K562 (cell line): ENCODE results near the gene MATN1. TPM values are rescaled to one million over a fixed set of nuclear protein-coding genes. Genes with fewer than 3 reads are reported as not detected.

ENCODE experiments used
- ARNT ChIP-seq, 2 experiments: fragments of 450-650 bp; IDR thresholded peaks; 2 replicates each; pipeline ENCODE4 v1.6.1; 2016; ENCODE audit warnings: mild to moderate bottlenecking in 1 of 2
- EWSR1 ChIP-seq: fragments of 450-650 bp; IDR thresholded peaks from 2 replicates; pipeline ENCODE4 v1.6.1; 2018; ENCODE audit warnings: borderline replicate concordance, mild to moderate bottlenecking, low read depth, moderate library complexity; ENCODE audit not compliant: partially characterized antibody
- FOXJ3 ChIP-seq: sonication (generic); formaldehyde crosslinking; IDR thresholded peaks from 2 replicates; pipeline ENCODE4 v1.4.0; 2020; ENCODE audit warnings: mild to moderate bottlenecking, missing genetic modification reagents
- HDAC8 ChIP-seq: fragments of 450-650 bp; IDR thresholded peaks from 2 replicates; pipeline ENCODE4 v1.6.1; 2016; ENCODE audit warnings: mild to moderate bottlenecking, missing genetic modification characterization, moderate library complexity, missing compliant biosample characterization
- JUN ChIP-seq, 2 experiments: sonication (generic) in 1 of 2; formaldehyde crosslinking in 1 of 2; IDR thresholded peaks; 2 replicates each; pipeline versions ENCODE4 v1.6.1 to v1.8.0; 2012 to 2022; ENCODE audit warnings: borderline replicate concordance in 2 of 2, mild to moderate bottlenecking in 2 of 2, improper control_type of control experiment in 1 of 2, low read depth in 1 of 2, low read length in 1 of 2, missing genetic modification reagents in 1 of 2
- PPARD ChIP-seq: fragments of 250-450 bp; sonication (Bioruptor Pico); IDR thresholded peaks from 2 replicates; pipeline ENCODE4 v1.8.0; 2022; ENCODE audit warnings: inconsistent platforms, mild to moderate bottlenecking, moderate library complexity
- RAD21 ChIP-seq, 2 experiments: fragments of 250-450 bp in 1 of 2; fragments of 450-650 bp in 1 of 2; sonication (Bioruptor Pico) in 1 of 2; formaldehyde crosslinking in 1 of 2; IDR thresholded peaks in 1 of 2; conservative IDR thresholded peaks in 1 of 2; 2 replicates each; pipeline versions ENCODE4 v1.4.0 to v1.8.0; 2020 to 2022; ENCODE audit warnings: mild to moderate bottlenecking in 2 of 2, moderate library complexity in 1 of 2
- RBM34 ChIP-seq: fragments of 200-400 bp; formaldehyde crosslinking; IDR thresholded peaks from 2 replicates; pipeline ENCODE4 v1.6.1; 2018; ENCODE audit warnings: low read length, borderline replicate concordance; ENCODE audit not compliant: insufficient read depth
- RHOXF2B ChIP-seq: fragments of 250-450 bp; sonication (Bioruptor Pico); conservative IDR thresholded peaks from 2 replicates; pipeline ENCODE4 v1.5.1; 2021
- polyA plus RNA-seq, 8 experiments: library from polyadenylated mRNA; depleted of rRNA in 4 of 8; stranded (reverse) in 5 of 8; unstranded in 3 of 8; fragments of >200 nt; fragmentation: Nextera tagmentation in 2 of 8; fragmentation: Illumina TruSeq in 1 of 8; extraction: Ambion mirVana in 2 of 8; extraction: Trizol in 1 of 8; gene quantifications; 2 replicates each; pipeline versions ENCODE4 v1.2.1 to v1.2.3, GENCODE V29; 2011 to 2014; ENCODE audit warnings: inconsistent platforms in 1 of 8, missing spikeins in 1 of 8
- total RNA-seq, 7 experiments: library from RNA; depleted of rRNA in 6 of 7; stranded (reverse); fragments of >200 nt in 6 of 7; fragmentation: Illumina TruSeq in 2 of 7; extraction: Trizol in 2 of 7; gene quantifications; 2 replicates each; pipeline versions ENCODE4 v1.2.1 to v1.2.3, GENCODE V29; 2011 to 2021; ENCODE audit warnings: low replicate concordance in 1 of 7
- TF ChIP-seq, protein P1 (sequence below): fragments of 250-450 bp; sonication (Bioruptor Pico); IDR thresholded peaks from 2 replicates; pipeline ENCODE4 v1.8.0; 2022; ENCODE audit warnings: moderate library complexity, mild to moderate bottlenecking, inconsistent platforms
- TF ChIP-seq, protein P2 (sequence below): fragments of 250-450 bp; sonication (Bioruptor Pico); IDR thresholded peaks from 2 replicates; pipeline ENCODE4 v1.4.0; 2020; ENCODE audit warnings: borderline replicate concordance
- TF ChIP-seq, protein P3 (sequence below): IDR thresholded peaks from 3 replicates; pipeline ENCODE4 v1.6.1; 2011; ENCODE audit warnings: borderline replicate concordance, mild to moderate bottlenecking, moderate library complexity; ENCODE audit not compliant: insufficient read length; ENCODE audit errors: extremely low read depth
- TF ChIP-seq, protein P4 (sequence below): fragments of 200-400 bp; formaldehyde crosslinking; IDR thresholded peaks from 2 replicates; pipeline ENCODE4 v1.6.1; 2017; ENCODE audit warnings: mild to moderate bottlenecking, low read depth, low read length, moderate library complexity
- TF ChIP-seq, protein P5 (sequence below): sonication (generic); formaldehyde crosslinking; IDR thresholded peaks from 2 replicates; pipeline ENCODE4 v1.4.0; 2020; ENCODE audit warnings: mild to moderate bottlenecking, missing genetic modification reagents

MATN1 gene
- total and polyA plus RNA-seq, 9 of the 15 experiments (the other 6 are each of a cell fraction or from before 2014, with no cell fraction given), result 0.10 to 2.3 (median 1.2) TPM

DNA sequence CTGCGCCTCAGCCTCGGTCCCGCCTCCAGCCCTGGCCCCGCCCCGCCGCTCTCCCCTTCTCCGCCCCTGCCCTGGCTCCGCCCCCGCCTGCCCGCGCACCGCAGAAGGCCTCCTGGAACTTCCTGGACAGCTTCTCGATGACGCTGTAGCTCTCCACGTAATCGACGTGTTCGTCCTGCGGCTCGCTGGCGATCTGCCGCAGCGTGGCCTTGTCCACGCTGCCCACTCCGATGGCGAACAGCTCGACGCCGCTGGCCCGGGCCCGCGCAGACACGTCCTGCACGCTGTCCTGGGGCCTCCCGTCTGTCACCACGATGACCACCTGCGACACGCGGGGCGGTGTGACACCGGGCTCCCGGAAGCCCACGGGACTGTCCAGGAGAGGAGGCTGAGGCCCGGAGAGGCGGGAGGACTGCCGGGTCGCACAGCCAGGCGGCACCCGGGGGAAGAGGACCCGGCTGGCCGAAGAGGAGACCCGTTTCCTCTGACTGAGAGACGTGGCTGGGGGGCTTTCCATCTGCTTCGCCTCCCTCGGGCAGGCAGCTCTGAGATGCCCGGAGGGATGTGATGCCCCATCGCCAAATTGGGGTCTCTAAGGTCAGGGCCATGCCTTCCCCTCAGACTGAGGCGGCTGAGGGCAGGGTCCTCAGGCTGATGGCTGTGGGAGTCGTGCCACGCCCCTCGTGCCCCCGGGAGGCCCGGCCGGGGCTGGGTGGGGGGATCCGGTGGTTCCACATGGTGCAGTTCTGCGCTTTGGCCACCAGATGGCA lies 4.6 kb downstream of the MATN1 start (continued):
- TF ChIP-seq RBM34, result no peak
- TF ChIP-seq FOXJ3 (CRISPR knock-in tag), result no peak
- TF ChIP-seq ARNT (IDR thresholded peaks at IDR 0.05), result no peak
- TF ChIP-seq, protein P1, sequence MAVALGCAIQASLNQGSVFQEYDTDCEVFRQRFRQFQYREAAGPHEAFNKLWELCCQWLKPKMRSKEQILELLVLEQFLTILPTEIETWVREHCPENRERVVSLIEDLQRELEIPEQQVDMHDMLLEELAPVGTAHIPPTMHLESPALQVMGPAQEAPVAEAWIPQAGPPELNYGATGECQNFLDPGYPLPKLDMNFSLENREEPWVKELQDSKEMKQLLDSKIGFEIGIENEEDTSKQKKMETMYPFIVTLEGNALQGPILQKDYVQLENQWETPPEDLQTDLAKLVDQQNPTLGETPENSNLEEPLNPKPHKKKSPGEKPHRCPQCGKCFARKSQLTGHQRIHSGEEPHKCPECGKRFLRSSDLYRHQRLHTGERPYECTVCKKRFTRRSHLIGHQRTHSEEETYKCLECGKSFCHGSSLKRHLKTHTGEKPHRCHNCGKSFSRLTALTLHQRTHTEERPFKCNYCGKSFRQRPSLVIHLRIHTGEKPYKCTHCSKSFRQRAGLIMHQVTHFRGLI (CRISPR knock-in tag), result peak; percentile 82; the same call in 1 of the 2 replicates
- TF ChIP-seq, protein P2, sequence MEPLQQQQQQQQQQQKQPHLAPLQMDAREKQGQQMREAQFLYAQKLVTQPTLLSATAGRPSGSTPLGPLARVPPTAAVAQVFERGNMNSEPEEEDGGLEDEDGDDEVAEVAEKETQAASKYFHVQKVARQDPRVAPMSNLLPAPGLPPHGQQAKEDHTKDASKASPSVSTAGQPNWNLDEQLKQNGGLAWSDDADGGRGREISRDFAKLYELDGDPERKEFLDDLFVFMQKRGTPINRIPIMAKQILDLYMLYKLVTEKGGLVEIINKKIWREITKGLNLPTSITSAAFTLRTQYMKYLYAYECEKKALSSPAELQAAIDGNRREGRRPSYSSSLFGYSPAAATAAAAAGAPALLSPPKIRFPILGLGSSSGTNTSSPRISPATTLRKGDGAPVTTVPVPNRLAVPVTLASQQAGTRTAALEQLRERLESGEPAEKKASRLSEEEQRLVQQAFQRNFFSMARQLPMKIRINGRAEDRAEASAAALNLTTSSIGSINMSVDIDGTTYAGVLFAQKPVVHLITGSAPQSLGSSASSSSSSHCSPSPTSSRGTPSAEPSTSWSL (CRISPR knock-in tag), result peak; percentile 95; the same call in 1 of the 2 replicates
- no peak for TF ChIP-seq EWSR1
- TF ChIP-seq, protein P3, sequence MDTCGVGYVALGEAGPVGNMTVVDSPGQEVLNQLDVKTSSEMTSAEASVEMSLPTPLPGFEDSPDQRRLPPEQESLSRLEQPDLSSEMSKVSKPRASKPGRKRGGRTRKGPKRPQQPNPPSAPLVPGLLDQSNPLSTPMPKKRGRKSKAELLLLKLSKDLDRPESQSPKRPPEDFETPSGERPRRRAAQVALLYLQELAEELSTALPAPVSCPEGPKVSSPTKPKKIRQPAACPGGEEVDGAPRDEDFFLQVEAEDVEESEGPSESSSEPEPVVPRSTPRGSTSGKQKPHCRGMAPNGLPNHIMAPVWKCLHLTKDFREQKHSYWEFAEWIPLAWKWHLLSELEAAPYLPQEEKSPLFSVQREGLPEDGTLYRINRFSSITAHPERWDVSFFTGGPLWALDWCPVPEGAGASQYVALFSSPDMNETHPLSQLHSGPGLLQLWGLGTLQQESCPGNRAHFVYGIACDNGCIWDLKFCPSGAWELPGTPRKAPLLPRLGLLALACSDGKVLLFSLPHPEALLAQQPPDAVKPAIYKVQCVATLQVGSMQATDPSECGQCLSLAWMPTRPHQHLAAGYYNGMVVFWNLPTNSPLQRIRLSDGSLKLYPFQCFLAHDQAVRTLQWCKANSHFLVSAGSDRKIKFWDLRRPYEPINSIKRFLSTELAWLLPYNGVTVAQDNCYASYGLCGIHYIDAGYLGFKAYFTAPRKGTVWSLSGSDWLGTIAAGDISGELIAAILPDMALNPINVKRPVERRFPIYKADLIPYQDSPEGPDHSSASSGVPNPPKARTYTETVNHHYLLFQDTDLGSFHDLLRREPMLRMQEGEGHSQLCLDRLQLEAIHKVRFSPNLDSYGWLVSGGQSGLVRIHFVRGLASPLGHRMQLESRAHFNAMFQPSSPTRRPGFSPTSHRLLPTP, result no peak
- peak; percentile 96 for TF ChIP-seq HDAC8 (tag)
- TF ChIP-seq RHOXF2B, result no peak; the same call in 1 of the 2 replicates
- TF ChIP-seq, protein P4, sequence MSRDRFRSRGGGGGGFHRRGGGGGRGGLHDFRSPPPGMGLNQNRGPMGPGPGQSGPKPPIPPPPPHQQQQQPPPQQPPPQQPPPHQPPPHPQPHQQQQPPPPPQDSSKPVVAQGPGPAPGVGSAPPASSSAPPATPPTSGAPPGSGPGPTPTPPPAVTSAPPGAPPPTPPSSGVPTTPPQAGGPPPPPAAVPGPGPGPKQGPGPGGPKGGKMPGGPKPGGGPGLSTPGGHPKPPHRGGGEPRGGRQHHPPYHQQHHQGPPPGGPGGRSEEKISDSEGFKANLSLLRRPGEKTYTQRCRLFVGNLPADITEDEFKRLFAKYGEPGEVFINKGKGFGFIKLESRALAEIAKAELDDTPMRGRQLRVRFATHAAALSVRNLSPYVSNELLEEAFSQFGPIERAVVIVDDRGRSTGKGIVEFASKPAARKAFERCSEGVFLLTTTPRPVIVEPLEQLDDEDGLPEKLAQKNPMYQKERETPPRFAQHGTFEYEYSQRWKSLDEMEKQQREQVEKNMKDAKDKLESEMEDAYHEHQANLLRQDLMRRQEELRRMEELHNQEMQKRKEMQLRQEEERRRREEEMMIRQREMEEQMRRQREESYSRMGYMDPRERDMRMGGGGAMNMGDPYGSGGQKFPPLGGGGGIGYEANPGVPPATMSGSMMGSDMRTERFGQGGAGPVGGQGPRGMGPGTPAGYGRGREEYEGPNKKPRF, result no peak
- TF ChIP-seq, protein P5, sequence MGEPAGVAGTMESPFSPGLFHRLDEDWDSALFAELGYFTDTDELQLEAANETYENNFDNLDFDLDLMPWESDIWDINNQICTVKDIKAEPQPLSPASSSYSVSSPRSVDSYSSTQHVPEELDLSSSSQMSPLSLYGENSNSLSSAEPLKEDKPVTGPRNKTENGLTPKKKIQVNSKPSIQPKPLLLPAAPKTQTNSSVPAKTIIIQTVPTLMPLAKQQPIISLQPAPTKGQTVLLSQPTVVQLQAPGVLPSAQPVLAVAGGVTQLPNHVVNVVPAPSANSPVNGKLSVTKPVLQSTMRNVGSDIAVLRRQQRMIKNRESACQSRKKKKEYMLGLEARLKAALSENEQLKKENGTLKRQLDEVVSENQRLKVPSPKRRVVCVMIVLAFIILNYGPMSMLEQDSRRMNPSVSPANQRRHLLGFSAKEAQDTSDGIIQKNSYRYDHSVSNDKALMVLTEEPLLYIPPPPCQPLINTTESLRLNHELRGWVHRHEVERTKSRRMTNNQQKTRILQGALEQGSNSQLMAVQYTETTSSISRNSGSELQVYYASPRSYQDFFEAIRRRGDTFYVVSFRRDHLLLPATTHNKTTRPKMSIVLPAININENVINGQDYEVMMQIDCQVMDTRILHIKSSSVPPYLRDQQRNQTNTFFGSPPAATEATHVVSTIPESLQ, result peak; percentile 94; the same call in 1 of the 2 replicates
- peak; percentile 80; the same call in 1 of the 2 replicates for TF ChIP-seq JUN (IDR thresholded peaks at IDR 0.05; ENCODE audit: borderline replicate concordance, low read depth, low read length)
- peak; percentile 65; the same call in 1 of the 2 replicates for TF ChIP-seq JUN (CRISPR knock-in tag; IDR thresholded peaks at IDR 0.05; ENCODE audit: borderline replicate concordance)
- TF ChIP-seq PPARD (CRISPR knock-in tag), result no peak
- peak; percentile 99 to 100; a peak in 3 of 4 replicates for TF ChIP-seq RAD21 (CRISPR knock-in tag; conservative IDR thresholded peaks at IDR 0.05 in 1 of 2, IDR thresholded peaks at IDR 0.05 in 1 of 2)
